OCI-LY3 (cell line): ENCODE results near the gene NUDT8.

Experiments
- EZH2phosphoT487 ChIP-seq: fragments of 200-600 bp; shearing (Covaris generic); IDR thresholded peaks from 2 replicates; pipeline ENCODE4 v1.6.1; 2018; ENCODE audit warnings: antibody characterized with exemption, mixed run types, low read depth
- TF ChIP-seq, protein P1 (sequence below): fragments of 200-600, 300-600 bp; sonication (generic); IDR thresholded peaks from 2 replicates; pipeline ENCODE4 v1.5.1; 2014; ENCODE audit warnings: antibody characterized with exemption, low read length, low read depth

DNA sequence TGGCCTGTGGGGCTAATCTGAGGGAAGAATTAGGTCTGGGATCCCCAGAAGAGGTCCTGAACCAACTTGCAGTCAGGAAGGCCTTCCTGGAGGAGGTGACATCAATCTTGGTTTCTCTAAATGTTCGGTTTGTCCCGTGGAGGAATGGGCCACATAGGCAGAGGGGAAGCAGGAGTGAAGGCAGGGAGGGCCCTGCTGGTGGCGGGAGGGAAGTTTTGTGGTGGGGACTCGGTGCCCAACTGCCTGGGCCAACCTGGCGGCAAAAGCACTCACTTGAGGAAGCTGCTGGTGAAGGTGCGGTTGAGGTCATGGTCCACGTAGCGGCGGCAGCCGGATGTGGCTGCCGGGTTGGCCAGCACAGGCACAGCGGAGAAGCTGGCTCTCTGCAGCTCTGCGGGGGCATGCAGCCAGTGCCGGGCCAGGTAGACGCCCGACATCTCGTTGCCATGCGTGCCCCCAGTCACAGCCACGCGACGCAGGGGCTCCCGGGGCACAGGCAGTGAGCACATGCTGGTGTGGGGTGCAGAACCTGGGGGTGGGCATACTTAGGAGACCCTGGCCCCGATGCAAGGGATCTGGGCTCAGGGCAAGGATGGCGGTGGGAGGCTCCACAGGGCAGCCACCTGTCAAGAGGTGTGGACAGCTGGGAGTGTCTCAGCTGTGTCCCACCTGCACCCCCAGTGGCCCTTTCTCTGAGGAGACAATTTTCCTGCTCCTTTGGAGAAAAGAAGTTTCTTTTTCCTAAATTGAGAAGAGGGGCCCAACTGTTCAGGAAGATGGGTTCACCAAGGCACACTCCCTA is 17.0 kb upstream of the NUDT8 start:
- TF ChIP-seq, protein P1, sequence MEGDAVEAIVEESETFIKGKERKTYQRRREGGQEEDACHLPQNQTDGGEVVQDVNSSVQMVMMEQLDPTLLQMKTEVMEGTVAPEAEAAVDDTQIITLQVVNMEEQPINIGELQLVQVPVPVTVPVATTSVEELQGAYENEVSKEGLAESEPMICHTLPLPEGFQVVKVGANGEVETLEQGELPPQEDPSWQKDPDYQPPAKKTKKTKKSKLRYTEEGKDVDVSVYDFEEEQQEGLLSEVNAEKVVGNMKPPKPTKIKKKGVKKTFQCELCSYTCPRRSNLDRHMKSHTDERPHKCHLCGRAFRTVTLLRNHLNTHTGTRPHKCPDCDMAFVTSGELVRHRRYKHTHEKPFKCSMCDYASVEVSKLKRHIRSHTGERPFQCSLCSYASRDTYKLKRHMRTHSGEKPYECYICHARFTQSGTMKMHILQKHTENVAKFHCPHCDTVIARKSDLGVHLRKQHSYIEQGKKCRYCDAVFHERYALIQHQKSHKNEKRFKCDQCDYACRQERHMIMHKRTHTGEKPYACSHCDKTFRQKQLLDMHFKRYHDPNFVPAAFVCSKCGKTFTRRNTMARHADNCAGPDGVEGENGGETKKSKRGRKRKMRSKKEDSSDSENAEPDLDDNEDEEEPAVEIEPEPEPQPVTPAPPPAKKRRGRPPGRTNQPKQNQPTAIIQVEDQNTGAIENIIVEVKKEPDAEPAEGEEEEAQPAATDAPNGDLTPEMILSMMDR, result no peak
- no peak for TF ChIP-seq EZH2phosphoT487
